Natural killer cell (primary cell): ENCODE measurements around the gene KITLG. TPM values are rescaled to one million over a fixed set of nuclear protein-coding genes. Genes with fewer than 3 reads are reported as not detected.

Experiments used
- ATAC-seq, 3 donors: fragments of 150-1000 bp in 2 of 3; fragments of 200-7000 bp in 1 of 3; cut with Tn5 transposase; 1 replicate in 1 of 3; 2 replicates in 2 of 3; pipeline ENCODE4 v1.10.0; 2021; ENCODE audit warnings: mild to moderate bottlenecking in 2 of 3, moderate library complexity in 2 of 3
- DNase-seq, 2 donors: peaks; one replicate each; pipeline versions ENCODE4 v3.0.0 to v3.0.0-alpha.2; 2013 to 2021; ENCODE audit warnings: mixed read lengths in 1 of 2
- H3K27ac ChIP-seq: one replicate; pipeline ENCODE4 v1.5.1; 2013; ENCODE audit warnings: mild to moderate bottlenecking, low read length
- H3K27me3 ChIP-seq: one replicate; pipeline ENCODE4 v1.6.1; 2013; ENCODE audit warnings: low read length; ENCODE audit not compliant: control insufficient read depth, insufficient read depth
- H3K36me3 ChIP-seq: one replicate; pipeline ENCODE4 v1.6.1; 2013; ENCODE audit warnings: low read length; ENCODE audit not compliant: control insufficient read depth, insufficient read depth
- H3K4me1 ChIP-seq: one replicate; pipeline ENCODE4 v1.6.1; 2013; ENCODE audit warnings: low read length; ENCODE audit not compliant: control insufficient read depth, insufficient read depth
- H3K4me3 ChIP-seq: one replicate; pipeline ENCODE4 v1.5.1; 2013; ENCODE audit warnings: low read length
- H3K9me3 ChIP-seq: one replicate; pipeline ENCODE4 v1.6.1; 2013; ENCODE audit warnings: low read length; ENCODE audit not compliant: control insufficient read depth, insufficient read depth
- H3K27ac Mint-ChIP-seq, 2 donors: one replicate each; pipeline ENCODE4 v1.8.0; 2022; ENCODE audit warnings: mild to moderate bottlenecking in 2 of 2, mixed read lengths in 2 of 2, moderate library complexity in 1 of 2
- H3K27me3 Mint-ChIP-seq, 2 donors: one replicate each; pipeline ENCODE4 v1.8.0; 2022; ENCODE audit warnings: low read depth in 2 of 2, mixed read lengths in 2 of 2
- H3K36me3 Mint-ChIP-seq: one replicate; pipeline ENCODE4 v1.8.0; 2022; ENCODE audit warnings: mixed read lengths
- H3K4me1 Mint-ChIP-seq, 2 donors: one replicate each; pipeline ENCODE4 v1.8.0; 2022; ENCODE audit warnings: mixed read lengths in 2 of 2
- H3K4me3 Mint-ChIP-seq: one replicate; pipeline ENCODE4 v1.8.0; 2022; ENCODE audit warnings: mild to moderate bottlenecking, moderate library complexity, mixed read lengths
- H3K9me3 Mint-ChIP-seq, 2 donors: one replicate each; pipeline ENCODE4 v1.8.0; 2022; ENCODE audit warnings: mixed read lengths in 2 of 2
- WGBS: methylation state at CpG from one replicate; pipeline ENCODE4 v1.1.7; 2013; ENCODE audit warnings: missing lambda C conversion rate; ENCODE audit not compliant: insufficient coverage; 5-methylcytosine and 5-hydroxymethylcytosine counted together
- intact Hi-C: fragments of 100-400 bp; cut with micrococcal nuclease; formaldehyde crosslinking; loops from one replicate; pipeline ENCODE4 v1.14.2; 2022
- total RNA-seq, 4 donors: library from RNA; stranded (reverse); fragments of 120-200 nt in 1 of 4; gene quantifications; one replicate each; pipeline versions ENCODE4 v1.2.3 to v1.2.4, GENCODE V29; 2013 to 2022
- TF ChIP-seq, protein P1 (sequence below): fragments of 200-600 bp; IDR thresholded peaks from one replicate; pipeline ENCODE4 v1.8.0; 2022; ENCODE audit warnings: antibody characterized with exemption

The KITLG gene
- total RNA-seq, 3 donors from 2014 or later (not counting 1 experiment from before 2014, with no cell fraction given) = not detected

DNA sequence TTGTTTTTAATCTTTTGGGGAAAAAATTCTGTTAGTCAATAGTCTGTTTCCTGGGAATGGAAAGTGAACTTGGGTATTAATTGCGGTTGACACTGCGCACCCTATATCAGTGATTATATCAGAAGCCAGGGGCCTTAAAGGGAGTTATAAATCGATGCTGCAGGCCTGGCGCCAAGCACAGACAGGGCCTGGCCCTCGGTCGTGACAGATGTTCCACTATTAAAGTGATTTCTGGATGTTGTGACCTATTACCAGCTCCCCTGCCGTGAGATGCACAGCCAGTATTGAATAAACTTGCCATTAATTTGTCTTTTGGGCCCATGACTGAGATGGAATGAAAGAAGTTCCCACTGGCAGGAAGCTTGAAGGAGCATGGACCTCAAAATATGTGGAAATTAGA lies 45.1 kb upstream of the KITLG start:
- no peaks in the 10 kb centered on the region for H3K27me3 ChIP-seq
- no peak overlapping the region for H3K27ac ChIP-seq
- Mint-ChIP-seq H3K27ac (no peak overlapping the region), H3K36me3 (no peaks in the 10 kb centered on the region), H3K4me3 (no peak overlapping the region), H3K9me3 (peaks cover 3 to 7% of the 10 kb centered on the region in 2 donors), H3K4me1 (no peaks in the 10 kb centered on the region), H3K27me3 (no peaks in the 10 kb centered on the region)
- H3K4me3 ChIP-seq = no peak overlapping the region
- no peaks in the 10 kb centered on the region for H3K9me3 ChIP-seq
- H3K36me3 ChIP-seq = no peaks in the 10 kb centered on the region
- intact Hi-C loops = no loop called here
- TF ChIP-seq, protein P1, sequence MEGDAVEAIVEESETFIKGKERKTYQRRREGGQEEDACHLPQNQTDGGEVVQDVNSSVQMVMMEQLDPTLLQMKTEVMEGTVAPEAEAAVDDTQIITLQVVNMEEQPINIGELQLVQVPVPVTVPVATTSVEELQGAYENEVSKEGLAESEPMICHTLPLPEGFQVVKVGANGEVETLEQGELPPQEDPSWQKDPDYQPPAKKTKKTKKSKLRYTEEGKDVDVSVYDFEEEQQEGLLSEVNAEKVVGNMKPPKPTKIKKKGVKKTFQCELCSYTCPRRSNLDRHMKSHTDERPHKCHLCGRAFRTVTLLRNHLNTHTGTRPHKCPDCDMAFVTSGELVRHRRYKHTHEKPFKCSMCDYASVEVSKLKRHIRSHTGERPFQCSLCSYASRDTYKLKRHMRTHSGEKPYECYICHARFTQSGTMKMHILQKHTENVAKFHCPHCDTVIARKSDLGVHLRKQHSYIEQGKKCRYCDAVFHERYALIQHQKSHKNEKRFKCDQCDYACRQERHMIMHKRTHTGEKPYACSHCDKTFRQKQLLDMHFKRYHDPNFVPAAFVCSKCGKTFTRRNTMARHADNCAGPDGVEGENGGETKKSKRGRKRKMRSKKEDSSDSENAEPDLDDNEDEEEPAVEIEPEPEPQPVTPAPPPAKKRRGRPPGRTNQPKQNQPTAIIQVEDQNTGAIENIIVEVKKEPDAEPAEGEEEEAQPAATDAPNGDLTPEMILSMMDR = no peak
- ATAC-seq (no peak), DNase-seq (no peak)
- 93% methylated on average over 7 of the region's 7 CpGs for WGBS
- no peaks in the 10 kb centered on the region for H3K4me1 ChIP-seq

DNA sequence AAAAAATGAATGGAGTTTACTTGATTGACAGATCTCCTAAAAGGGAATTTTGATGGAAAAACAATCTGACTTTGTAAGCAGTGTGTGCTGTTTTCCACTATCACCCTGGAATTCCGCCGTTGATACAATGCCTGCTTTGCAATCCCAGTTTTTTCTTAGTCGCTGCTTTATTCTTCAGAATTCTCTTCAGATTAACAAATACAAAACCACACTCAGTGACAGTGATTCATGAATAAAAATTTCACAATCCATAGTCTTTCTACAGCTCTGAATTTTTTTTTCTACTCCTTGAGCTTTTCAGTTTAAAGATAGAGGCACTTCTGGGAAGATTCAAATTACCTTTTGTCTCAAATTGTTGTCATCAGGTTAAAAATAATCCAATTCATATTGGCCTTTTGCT lies 44.6 kb upstream of the KITLG start:
- intact Hi-C loops = no loop called here
- Mint-ChIP-seq H3K27ac (no peak overlapping the region), H3K4me3 (no peak overlapping the region), H3K36me3 (no peaks in the 10 kb centered on the region), H3K27me3 (no peaks in the 10 kb centered on the region), H3K4me1 (no peaks in the 10 kb centered on the region), H3K9me3 (peaks cover 3 to 7% of the 10 kb centered on the region in 2 donors)
- Histone ChIP-seq H3K4me1 (no peaks in the 10 kb centered on the region), H3K4me3 (no peak overlapping the region), H3K9me3 (no peaks in the 10 kb centered on the region), H3K36me3 (no peaks in the 10 kb centered on the region), H3K27ac (no peak overlapping the region), H3K27me3 (no peaks in the 10 kb centered on the region)
- TF ChIP-seq, protein P1 = no peak
- no peak for ATAC-seq
- no peak for DNase-seq
- WGBS = 92% methylated on average over 3 of the region's 3 CpGs

DNA sequence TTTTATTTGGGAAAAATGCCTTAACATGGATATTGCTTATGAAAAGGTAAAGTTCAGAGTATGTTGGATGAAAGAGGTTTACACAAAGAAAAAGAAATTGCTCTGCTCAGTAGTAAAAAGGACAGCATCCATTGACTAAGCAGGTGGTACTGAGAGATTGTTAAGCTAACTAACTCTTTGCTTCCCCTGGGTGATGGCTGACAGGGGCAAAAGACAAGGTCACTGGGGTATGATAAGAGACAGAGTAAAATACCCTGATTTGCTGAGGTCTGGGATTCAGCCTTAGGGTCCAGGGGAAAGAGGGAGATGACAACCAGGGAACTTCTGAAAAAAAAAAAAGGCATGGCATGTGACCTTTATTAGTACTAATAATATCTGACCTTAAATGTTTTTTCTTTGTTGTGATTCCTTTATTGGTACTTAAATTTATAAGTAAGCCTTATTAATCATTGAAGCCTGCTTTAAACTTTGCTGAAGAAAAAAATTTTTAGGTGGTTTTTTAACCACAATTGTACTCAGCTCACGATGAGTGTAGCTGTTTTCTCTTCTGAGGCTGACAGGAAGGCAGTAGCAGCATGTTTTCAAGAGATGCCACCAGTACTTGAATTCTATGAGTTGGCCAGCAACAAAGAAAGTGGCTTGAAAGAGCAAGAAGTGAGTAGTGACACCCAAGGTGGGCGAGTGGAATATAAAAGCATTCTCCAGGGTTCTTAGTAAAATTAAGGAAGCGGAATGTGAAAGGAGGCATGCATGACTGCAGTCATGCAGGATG lies 43.7 kb upstream of the KITLG start:
- Histone ChIP-seq H3K4me1 (no peaks in the 10 kb centered on the region), H3K4me3 (no peak overlapping the region), H3K27me3 (no peaks in the 10 kb centered on the region), H3K9me3 (no peaks in the 10 kb centered on the region), H3K27ac (no peak overlapping the region), H3K36me3 (no peaks in the 10 kb centered on the region)
- H3K4me3 Mint-ChIP-seq = no peak overlapping the region
- H3K27me3 Mint-ChIP-seq = no peaks in the 10 kb centered on the region
- ATAC-seq (no peak), DNase-seq (no peak)
- no peaks in the 10 kb centered on the region for H3K36me3 Mint-ChIP-seq
- no peak overlapping the region for H3K27ac Mint-ChIP-seq
- TF ChIP-seq, protein P1 = no peak
- intact Hi-C loops = no loop called here
- peaks cover 3 to 7% of the 10 kb centered on the region in 2 donors for H3K9me3 Mint-ChIP-seq
- WGBS = 59% methylated on average over 3 of the region's 3 CpGs
- H3K4me1 Mint-ChIP-seq = no peaks in the 10 kb centered on the region

DNA sequence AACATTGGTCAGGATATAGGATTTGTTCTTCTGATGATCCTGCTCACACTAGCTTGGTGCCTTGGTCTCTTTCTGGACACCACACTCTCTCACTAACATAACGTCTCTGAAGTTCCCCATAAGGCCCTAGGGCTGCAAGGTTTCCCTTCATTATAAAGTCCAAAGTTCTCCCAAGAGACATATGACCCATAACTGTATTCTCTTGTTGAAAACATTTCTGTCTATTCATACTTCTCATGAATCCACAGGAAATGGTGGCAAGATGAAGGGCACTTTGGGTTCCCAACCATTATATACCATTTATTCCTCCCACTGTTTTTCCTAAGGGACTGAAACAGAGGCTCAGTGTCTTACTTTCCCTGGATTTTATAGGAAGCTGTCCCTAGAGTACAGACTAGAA lies 37.1 kb upstream of the KITLG start:
- peaks cover 8 to 10% of the 10 kb centered on the region in 2 donors for H3K9me3 Mint-ChIP-seq
- DNase-seq (no peak), ATAC-seq (no peak)
- no peak overlapping the region for H3K27ac Mint-ChIP-seq
- H3K4me3 ChIP-seq = no peak overlapping the region
- TF ChIP-seq, protein P1 = no peak
- H3K27ac ChIP-seq = no peak overlapping the region
- intact Hi-C loops = no loop called here
- no peaks in the 10 kb centered on the region for H3K4me1 ChIP-seq
- no peaks in the 10 kb centered on the region for H3K4me1 Mint-ChIP-seq
- no peaks in the 10 kb centered on the region for H3K36me3 Mint-ChIP-seq
- no peaks in the 10 kb centered on the region for H3K27me3 Mint-ChIP-seq
- H3K27me3 ChIP-seq = no peaks in the 10 kb centered on the region
- no peak overlapping the region for H3K4me3 Mint-ChIP-seq
- no peaks in the 10 kb centered on the region for H3K9me3 ChIP-seq
- H3K36me3 ChIP-seq = no peaks in the 10 kb centered on the region
- 72% methylated on average over 1 of the region's 1 CpG for WGBS
